Central memory CD8-positive, alpha-beta T cell (primary cell): Measurements from ENCODE around the gene USF1.
"Not testable (repeated sequence)": the region's sequence is repeated elsewhere in the genome, so short reads cannot be mapped to it uniquely, and the experiment has no call there.

Source experiments
- ATAC-seq: fragments of 150-1000 bp; cut with Tn5 transposase; replicated peaks from 2 replicates; pipeline ENCODE4 v1.10.0; 2022; ENCODE audit warnings: mild to moderate bottlenecking, moderate FRiP score, moderate number of reproducible peaks; ENCODE audit not compliant: poor library complexity, severe bottlenecking; ENCODE audit errors: extremely low read depth
- DNase-seq, 2 donors: peaks; one replicate each; pipeline ENCODE4 v3.0.0; 2021; ENCODE audit warnings: low spot score in 2 of 2
- H3K27ac Mint-ChIP-seq: one replicate; pipeline ENCODE4 v1.8.0; 2022; ENCODE audit warnings: low read depth, mild to moderate bottlenecking, moderate library complexity, mixed read lengths
- H3K27me3 Mint-ChIP-seq: one replicate; pipeline ENCODE4 v1.8.0; 2022; ENCODE audit warnings: mixed read lengths
- H3K36me3 Mint-ChIP-seq: one replicate; pipeline ENCODE4 v1.8.0; 2022; ENCODE audit warnings: mild to moderate bottlenecking, moderate library complexity, mixed read lengths; ENCODE audit not compliant: insufficient read depth
- H3K4me1 Mint-ChIP-seq: one replicate; pipeline ENCODE4 v1.8.0; 2022; ENCODE audit warnings: mixed read lengths
- H3K4me3 Mint-ChIP-seq: one replicate; pipeline ENCODE4 v1.8.0; 2022; ENCODE audit warnings: mild to moderate bottlenecking, moderate library complexity, mixed read lengths
- H3K9me3 Mint-ChIP-seq: one replicate; pipeline ENCODE4 v1.8.0; 2022; ENCODE audit warnings: mixed read lengths

Gene USF1

DNA sequence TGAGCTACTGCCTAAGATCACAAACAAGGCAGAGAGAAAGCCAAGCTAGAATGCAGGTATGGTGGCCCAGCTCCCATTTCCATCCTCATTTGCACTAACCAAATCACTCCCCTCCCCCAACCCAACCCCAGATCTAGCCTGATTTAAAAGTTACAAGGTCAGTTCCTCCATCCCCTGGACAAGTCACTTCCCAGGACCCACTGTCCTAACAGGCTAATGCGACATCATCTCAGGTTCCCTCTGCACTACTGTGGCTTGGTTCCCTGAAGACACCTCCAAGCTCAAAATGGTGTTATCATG lies 27.2 kb downstream of the USF1 start:
- Mint-ChIP-seq H3K9me3 (no peaks in the 10 kb centered on the region), H3K27me3 (no peaks in the 10 kb centered on the region), H3K27ac (peak overlapping the region; percentile 91), H3K4me3 (no peak overlapping the region), H3K36me3 (peaks cover 6% of the 10 kb centered on the region), H3K4me1 (peaks cover 47% of the 10 kb centered on the region)
- no peak for ATAC-seq
- no peak for DNase-seq

DNA sequence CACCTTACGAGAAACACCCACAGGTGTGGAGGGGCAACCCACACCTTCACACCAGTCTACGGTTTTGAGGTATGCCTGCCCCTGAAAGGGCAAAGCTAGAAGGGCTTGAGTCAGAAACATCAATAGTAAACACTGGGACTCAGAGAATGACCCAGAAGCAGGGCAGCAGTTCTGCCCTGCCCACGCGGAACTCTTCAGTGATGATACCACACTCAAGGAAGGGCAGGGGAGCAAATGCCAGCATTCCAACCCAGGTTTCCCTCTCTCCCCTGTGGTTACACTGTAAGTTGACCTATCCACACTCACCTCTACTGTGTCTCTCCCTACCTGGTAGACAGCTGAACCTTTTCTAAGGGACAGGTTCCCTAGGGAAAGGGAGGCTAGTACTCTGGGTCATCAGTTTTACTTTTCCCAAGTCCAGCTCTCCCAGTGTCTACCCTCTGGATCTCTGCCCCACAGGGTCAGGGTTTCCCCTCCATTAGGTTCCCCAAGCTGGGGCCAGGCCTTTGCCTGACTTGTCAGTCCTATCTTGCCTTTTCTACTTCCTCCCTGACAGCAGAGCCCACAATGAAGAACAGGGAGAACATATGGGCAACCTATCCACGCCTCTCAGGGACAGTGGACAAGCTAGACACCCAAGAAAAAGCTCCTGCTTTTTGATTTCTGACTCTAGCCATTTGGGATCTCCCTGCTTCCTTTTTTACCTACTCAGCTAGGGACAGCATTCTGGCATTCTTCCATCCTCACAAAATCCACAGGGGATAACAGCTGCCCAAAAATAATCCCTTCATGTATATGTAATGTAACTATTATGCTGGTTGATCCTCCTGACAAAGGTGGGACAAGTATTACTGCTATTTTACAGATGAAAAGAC lies 27.8 kb downstream of the USF1 start:
- Mint-ChIP-seq H3K9me3 (no peaks in the 10 kb centered on the region), H3K27ac (no peak overlapping the region), H3K4me3 (no peak overlapping the region), H3K27me3 (no peaks in the 10 kb centered on the region), H3K36me3 (peaks cover 9% of the 10 kb centered on the region), H3K4me1 (peaks cover 51% of the 10 kb centered on the region)
- ATAC-seq = no peak
- no peak for DNase-seq

DNA sequence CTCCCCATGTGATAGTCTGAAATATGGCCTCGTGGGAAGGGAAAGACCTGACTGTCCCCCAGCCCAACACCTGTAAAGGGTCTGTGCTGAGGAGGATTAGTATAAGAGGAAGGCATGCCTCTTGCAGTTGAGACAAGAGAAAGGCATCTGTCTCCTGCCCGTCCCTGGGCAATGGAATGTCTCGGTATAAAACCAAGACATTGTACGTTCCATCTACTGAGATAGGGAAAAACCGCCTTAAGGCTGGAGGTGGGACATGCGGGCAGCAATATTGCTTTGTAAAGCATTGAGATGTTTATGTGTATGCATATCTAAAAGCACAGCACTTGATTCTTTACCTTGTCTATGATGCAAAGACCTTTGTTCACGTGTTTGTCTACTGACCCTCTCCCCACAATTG lies 28.6 kb downstream of the USF1 start:
- H3K36me3 Mint-ChIP-seq, H3K4me3 Mint-ChIP-seq, H3K27me3 Mint-ChIP-seq, H3K27ac Mint-ChIP-seq, ATAC-seq, H3K9me3 Mint-ChIP-seq, DNase-seq: not testable (repeated sequence)
- peaks cover 54% of the 10 kb centered on the region for H3K4me1 Mint-ChIP-seq

DNA sequence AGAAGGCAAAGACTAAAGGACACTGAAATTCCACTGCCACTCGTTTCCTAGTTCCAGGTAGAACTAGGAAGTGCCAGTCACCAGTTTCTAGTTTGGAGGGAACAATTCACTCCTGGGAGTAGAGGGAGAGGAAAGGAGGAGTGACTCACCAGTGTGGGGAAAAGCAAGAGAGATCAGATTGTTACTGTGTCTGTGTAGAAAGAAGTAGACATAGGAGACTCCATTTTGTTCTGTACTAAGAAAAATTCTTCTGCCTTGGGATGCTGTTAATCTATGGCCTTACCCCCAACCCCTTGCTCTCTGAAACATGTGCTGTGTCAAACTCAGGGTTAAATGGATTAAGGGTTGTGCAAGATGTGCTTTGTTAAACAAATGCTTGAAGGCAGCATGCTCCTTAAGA lies 29.1 kb downstream of the USF1 start:
- ATAC-seq, H3K27ac Mint-ChIP-seq: not testable (repeated sequence)
- H3K4me1 Mint-ChIP-seq = peaks cover 55% of the 10 kb centered on the region

DNA sequence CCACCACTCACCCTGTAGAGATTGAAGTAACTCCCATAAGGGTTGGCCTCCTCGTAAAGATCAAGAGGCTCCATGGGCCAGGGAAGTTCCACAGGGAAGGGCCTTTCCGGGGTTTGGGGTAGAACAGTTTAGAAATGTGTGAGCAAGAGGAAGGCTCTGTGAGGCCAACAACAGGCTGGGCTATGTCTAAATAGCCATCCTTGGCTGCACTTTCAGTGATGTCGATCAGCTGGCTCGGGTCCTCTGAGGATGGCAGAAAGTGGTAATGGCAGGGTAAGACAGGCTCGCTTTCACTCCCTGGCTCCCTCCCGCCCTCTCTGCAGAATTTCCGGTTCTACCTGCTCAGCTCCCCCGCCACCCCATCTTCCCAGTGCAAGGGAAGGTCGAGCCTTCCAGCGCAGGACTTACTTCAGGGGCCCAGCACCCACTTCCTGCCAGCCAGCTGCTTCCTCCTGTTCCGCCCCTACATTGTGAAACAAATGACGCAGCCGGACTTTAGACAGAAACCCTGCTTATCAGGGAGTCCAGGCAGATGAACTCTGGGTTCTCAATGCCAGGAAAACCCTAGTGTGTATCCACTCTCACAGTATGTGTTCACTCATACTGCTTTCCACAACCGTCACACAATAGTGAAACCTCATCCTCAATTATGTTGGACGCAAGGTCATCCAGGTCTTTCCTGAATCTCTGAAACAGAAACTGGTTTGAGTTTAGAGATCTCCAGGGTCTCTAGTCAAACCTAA lies 32.1 kb downstream of the USF1 start:
- H3K36me3 Mint-ChIP-seq = peaks cover 10% of the 10 kb centered on the region
- DNase-seq (peak; percentile 33 to 58), ATAC-seq (peak; percentile 88)
- H3K4me1 Mint-ChIP-seq = peaks cover 36% of the 10 kb centered on the region
- H3K4me3 Mint-ChIP-seq = peak overlapping the region; percentile 80
- peak overlapping the region; percentile 91 for H3K27ac Mint-ChIP-seq
- no peaks in the 10 kb centered on the region for H3K9me3 Mint-ChIP-seq
- H3K27me3 Mint-ChIP-seq = no peaks in the 10 kb centered on the region

More for the DNA sequence above, 29.1 kb downstream of the USF1 start:
- not testable (repeated sequence) for H3K9me3 Mint-ChIP-seq, H3K27me3 Mint-ChIP-seq, DNase-seq, H3K4me3 Mint-ChIP-seq
- H3K36me3 Mint-ChIP-seq = peaks cover 11% of the 10 kb centered on the region

DNA sequence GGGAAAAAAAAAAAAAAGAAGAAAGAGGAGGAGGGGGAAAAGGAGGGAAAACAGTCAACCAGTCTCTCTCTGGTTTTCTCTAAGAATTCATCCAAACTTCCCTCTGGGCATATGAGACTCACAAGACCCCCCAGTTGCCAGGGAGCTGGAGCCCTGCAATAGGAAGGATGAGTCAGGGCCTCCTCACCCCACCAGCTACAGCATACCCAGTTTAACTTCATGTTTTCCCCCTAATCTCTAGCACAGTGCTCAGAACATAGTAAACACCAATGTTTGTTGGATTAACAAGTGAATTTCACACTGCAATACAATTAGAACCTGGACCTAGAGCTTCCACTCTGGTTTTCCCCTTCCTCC lies 32.7 kb downstream of the USF1 start:
- Mint-ChIP-seq H3K27me3 (no peaks in the 10 kb centered on the region), H3K9me3 (no peaks in the 10 kb centered on the region), H3K4me1 (peaks cover 31% of the 10 kb centered on the region), H3K36me3 (peaks cover 10% of the 10 kb centered on the region), H3K27ac (peak overlapping the region; percentile 91), H3K4me3 (peak overlapping the region; percentile 80)
- DNase-seq (no peak), ATAC-seq (peak; percentile 25)

DNA sequence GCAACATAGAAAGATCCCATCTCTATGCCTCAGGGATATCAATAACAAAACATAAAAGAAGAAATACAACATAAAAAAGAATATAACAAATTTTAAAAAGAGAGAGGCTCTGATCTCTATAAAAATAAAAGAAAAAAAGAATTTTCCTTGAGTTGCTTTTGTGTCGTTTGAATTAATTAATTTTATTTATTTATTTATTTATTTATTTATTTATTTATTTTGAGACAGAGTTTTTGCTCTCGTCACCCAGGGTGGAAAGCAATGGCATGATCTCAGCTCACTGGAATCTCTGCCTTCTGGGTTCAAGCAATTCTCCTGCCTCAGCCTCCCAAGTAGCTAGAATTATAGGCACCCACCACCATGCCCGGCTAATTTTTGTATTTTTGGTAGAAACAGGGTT lies 33.4 kb downstream of the USF1 start:
- no peaks in the 10 kb centered on the region for H3K27me3 Mint-ChIP-seq
- peaks cover 10% of the 10 kb centered on the region for H3K36me3 Mint-ChIP-seq
- peaks cover 28% of the 10 kb centered on the region for H3K4me1 Mint-ChIP-seq
- peak overlapping the region; percentile 63 for H3K27ac Mint-ChIP-seq
- H3K9me3 Mint-ChIP-seq = no peaks in the 10 kb centered on the region
- H3K4me3 Mint-ChIP-seq = no peak overlapping the region
- no peak for DNase-seq
- no peak for ATAC-seq

DNA sequence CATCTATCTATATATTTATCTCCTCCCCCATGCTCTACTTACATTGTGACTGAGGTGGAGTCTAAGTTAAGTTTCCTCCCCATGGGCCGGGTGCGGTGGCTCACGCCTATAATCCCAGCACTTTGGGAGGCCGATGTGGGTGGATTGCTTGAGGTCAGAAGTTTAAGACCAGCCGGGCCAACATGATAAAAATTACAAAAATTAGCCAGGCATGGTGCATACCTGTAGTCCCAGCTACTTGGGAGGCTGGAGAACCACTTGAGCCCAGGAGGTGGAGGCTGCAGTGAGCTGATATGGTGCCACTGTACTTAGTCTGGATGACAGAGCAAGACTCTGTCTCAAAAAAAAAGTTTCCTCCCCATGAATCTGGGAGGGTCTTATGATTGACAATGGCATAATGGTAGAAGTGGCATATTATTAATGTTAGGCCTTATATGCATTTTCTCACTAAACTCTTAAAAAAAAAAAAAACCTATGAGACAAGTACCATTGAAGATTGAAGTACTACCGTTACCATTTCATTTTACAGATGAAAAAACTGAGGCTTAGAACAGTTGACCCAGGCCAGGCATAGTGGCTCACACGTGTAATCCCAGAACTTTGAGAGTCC lies 36.1 kb downstream of the USF1 start:
- no peaks in the 10 kb centered on the region for H3K9me3 Mint-ChIP-seq
- no peak overlapping the region for H3K4me3 Mint-ChIP-seq
- peak overlapping the region; percentile 10 for H3K27ac Mint-ChIP-seq
- peaks cover 10% of the 10 kb centered on the region for H3K36me3 Mint-ChIP-seq
- DNase-seq (no peak), ATAC-seq (no peak)
- H3K27me3 Mint-ChIP-seq = no peaks in the 10 kb centered on the region
- H3K4me1 Mint-ChIP-seq = peaks cover 35% of the 10 kb centered on the region

DNA sequence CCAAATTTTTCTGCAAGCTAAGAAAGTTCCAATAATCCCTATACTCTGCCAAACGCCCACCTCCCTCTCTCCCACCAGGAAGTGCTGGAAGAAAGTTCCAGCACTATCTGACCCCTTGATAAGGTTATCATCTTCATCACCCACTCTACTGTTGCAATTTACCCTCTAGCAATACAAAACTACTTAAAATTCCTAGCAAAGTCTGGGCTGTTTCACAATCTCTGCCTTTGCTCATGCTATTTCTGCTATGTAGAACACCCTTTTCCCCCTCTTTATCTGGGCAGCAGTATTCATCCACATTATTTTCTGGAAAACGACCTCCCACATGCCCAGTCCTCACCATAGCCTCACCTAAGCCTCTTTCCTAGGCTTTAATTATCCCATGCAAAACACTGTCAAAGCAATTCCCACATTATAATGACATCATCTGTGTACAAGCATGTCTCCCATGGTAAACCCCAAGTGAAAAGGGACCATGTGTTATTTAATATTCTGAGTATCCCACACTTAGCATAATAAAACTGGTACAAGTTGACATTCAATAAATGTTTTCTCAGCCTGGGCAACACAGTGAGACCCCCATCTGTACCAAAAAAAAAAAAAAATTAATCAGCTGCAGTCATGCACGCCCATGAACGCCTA lies 36.8 kb downstream of the USF1 start:
- Mint-ChIP-seq H3K27me3 (no peaks in the 10 kb centered on the region), H3K4me1 (peaks cover 31% of the 10 kb centered on the region), H3K9me3 (no peaks in the 10 kb centered on the region), H3K36me3 (peaks cover 9% of the 10 kb centered on the region), H3K4me3 (no peak overlapping the region), H3K27ac (peak overlapping the region; percentile 26)
- no peak for ATAC-seq
- DNase-seq = no peak

DNA sequence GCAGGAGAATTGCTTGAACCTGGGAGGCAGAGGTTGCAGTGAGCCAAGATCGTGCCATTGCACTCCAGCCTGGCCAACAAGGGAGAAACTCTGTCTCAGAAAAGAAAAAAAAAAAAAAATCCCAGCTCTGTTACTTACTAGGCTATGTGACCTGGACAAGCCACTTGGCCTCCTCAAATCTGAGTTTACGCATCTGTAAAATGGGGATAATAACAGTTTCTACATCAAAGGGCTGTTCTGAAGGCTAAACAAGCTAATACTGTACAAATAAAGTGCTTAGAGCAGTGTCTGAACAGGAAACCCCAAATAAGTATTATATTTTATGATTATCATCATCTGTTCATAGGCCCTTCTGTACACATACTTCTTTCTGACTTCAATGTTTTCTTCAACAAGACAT lies 38.4 kb downstream of the USF1 start:
- Mint-ChIP-seq H3K9me3 (no peaks in the 10 kb centered on the region), H3K4me3 (no peak overlapping the region), H3K27me3 (no peaks in the 10 kb centered on the region), H3K4me1 (peaks cover 20% of the 10 kb centered on the region), H3K36me3 (peaks cover 2% of the 10 kb centered on the region), H3K27ac (no peak overlapping the region)
- DNase-seq (no peak), ATAC-seq (no peak)

DNA sequence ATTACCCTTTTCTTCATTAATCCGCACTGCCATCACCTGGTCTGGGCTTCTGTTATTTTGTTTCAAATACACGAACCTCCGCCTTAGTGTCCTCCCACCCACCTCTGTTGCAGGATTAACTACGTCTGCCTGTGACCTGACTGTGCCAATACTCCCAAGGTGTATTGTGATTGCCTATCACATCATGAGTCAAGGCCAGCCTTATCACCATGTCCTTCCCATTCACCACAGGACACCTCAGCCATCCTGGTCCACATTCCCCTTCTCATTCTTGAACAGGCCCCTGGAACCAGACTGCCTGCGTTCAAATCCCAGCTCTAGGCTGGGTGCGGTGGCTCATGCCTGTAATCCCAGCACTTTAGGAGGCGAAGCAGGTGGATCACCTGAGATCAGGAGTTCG lies 39.2 kb downstream of the USF1 start:
- no peak for ATAC-seq
- Mint-ChIP-seq H3K4me1 (peaks cover 14% of the 10 kb centered on the region), H3K27me3 (no peaks in the 10 kb centered on the region), H3K27ac (no peak overlapping the region), H3K9me3 (no peaks in the 10 kb centered on the region), H3K4me3 (no peak overlapping the region), H3K36me3 (no peaks in the 10 kb centered on the region)
- DNase-seq = no peak

DNA sequence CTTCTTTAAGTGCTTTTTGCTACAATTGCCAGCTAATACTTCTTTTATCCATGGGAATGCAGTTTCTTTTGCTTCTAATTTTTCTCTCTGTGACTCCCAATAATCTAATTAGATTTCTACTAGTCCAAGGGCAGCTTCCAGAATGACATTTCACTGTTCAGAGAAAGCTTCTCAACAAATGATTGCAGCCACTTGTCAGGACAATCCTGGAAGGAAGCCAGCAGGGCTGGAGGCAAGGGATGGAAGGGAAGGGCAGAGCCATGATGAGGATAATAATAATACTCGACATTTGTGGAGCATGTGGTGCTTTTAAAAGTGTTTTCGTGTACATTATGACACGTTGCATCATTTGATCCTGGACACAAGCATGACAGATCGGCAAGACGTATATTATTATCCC lies 44.3 kb downstream of the USF1 start:
- Mint-ChIP-seq H3K4me3 (no peak overlapping the region), H3K4me1 (peaks cover 12% of the 10 kb centered on the region), H3K36me3 (peaks cover 2% of the 10 kb centered on the region), H3K9me3 (no peaks in the 10 kb centered on the region), H3K27me3 (no peaks in the 10 kb centered on the region), H3K27ac (no peak overlapping the region)
- DNase-seq (no peak), ATAC-seq (no peak)
